Non-pigmented ciliary epithelial cell (primary cell): ENCODE data around the gene NDUFA6.
A peak's percentile ranks its signal among the peaks of the same experiment; 100 is the strongest.

ENCODE experiments used
- DNase-seq: peaks from one replicate; pipeline ENCODE4 v3.0.0-alpha.2; 2010; ENCODE audit warnings: low read depth

NDUFA6 gene

GRCh38 chr22:42070517-42071422 is 19.8 kb downstream of the NDUFA6 start, which contains the start of gene NAGA:
TSS of gene NAGA (minus strand) at chr22:42070812. CDS start at chr22:42070297, 515 bp downstream.
- peak; percentile 88 for DNase-seq

- DNase-seq = no peak
These were observed 20.6 kb downstream of the NDUFA6 start for GRCh38 chr22:42069801-42070516.

- no peak for DNase-seq
These were observed 22.3 kb downstream of the NDUFA6 start for GRCh38 chr22:42068291-42068690.

GRCh38 chr22:42067671-42068251 is 22.8 kb downstream of the NDUFA6 start:
- no peak for DNase-seq

GRCh38 chr22:42066937-42067336 is 23.6 kb downstream of the NDUFA6 start:
- DNase-seq = no peak

GRCh38 chr22:42066126-42066761 is 24.3 kb downstream of the NDUFA6 start:
- DNase-seq = no peak

GRCh38 chr22:42065438-42066125 is 25.0 kb downstream of the NDUFA6 start:
- DNase-seq = no peak

- DNase-seq = no peak
These were observed 25.9 kb downstream of the NDUFA6 start for GRCh38 chr22:42064629-42065028.

- no peak for DNase-seq
These were observed 27.9 kb downstream of the NDUFA6 start for GRCh38 chr22:42062506-42063170.

- no peak for DNase-seq
These were observed 29.5 kb downstream of the NDUFA6 start for GRCh38 chr22:42061041-42061440.

GRCh38 chr22:42060489-42060888 is 30.1 kb downstream of the NDUFA6 start:
- no peak for DNase-seq

- DNase-seq = no peak
These were observed 33.6 kb downstream of the NDUFA6 start for GRCh38 chr22:42056757-42057511.

- no peak for DNase-seq
These were observed 37.8 kb downstream of the NDUFA6 start for GRCh38 chr22:42052765-42053164.

- no peak for DNase-seq
These were observed 39.9 kb downstream of the NDUFA6 start for GRCh38 chr22:42050641-42051180.

- DNase-seq = no peak
These were observed 48.8 kb downstream of the NDUFA6 start for GRCh38 chr22:42041784-42042183.

- no peak for DNase-seq
These were observed 51.3 kb downstream of the NDUFA6 start for GRCh38 chr22:42039271-42039670.
